GM19193 (cell line): ENCODE data around the gene MAPK4.

Experiments
- POLR2A ChIP-seq: IDR thresholded peaks from 4 replicates; pipeline ENCODE4 v1.6.1; 2011; ENCODE audit not compliant: insufficient read depth, insufficient read length; ENCODE audit errors: extremely low read depth

Gene MAPK4

DNA sequence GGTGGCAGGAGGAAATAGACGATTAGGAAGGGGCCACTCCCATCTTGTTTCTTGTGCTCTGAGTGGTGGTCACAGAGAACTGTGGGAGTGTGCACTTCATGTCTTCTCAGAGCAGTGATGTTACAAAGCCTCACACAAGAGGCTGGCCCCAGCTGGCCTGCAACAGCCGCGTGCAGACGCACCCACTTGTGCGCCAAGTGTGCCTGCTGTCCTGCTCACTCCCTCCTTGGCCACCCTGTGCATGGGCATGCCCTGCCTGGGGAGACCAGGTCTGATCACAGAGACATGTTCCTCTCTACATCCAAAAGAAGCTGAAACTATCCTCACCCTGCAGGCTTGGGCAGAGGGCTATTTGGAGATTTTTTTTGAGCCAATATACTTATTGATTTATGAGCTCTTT, 151.5 kb downstream of the MAPK4 start:
- TF ChIP-seq POLR2A = no peak

DNA sequence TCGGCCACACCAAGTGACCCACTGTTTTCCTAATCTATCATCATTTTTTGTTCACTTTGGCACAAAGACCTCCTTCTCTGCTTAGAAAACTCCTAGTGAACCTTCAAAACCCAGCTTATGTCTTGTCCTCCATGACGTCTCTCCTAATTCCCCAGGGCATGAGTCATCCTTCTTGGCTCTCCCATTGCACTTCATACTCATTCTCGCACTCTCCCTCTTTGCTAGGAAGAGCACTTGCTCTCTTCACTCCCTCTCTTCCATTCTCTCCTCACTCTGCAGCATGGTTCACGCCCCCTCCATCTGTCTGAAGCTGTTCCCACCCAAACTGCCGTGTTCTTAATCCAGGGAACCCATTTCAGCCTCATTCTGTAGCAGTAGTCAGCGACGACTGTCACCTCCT, 156.0 kb downstream of the MAPK4 start:
- TF ChIP-seq POLR2A = no peak

- no peak for TF ChIP-seq POLR2A
Measured at GRCh38 chr18:50716902-50717301, 157.0 kb downstream of the MAPK4 start.

GRCh38 chr18:50717563-50717962, 157.7 kb downstream of the MAPK4 start:
- TF ChIP-seq POLR2A = no peak

- no peak for TF ChIP-seq POLR2A
Measured at GRCh38 chr18:50719471-50720324, 159.8 kb downstream of the MAPK4 start.

DNA sequence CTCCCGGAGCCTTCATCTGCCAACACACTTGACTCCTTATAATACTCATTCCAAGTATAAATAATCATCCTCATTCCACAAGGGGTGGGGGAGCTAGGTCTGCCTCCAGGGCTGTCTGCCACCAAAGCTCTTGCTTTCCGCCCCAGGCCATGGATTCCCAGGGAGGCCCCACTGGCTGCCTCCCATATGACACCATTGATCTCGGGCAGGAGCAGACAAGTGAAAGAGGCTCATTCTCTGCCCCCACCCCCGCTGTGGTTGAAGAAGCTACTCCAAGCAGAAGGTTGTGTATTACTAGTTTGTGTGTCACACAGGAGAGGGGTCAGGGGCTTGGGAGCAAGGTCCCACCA, 160.4 kb downstream of the MAPK4 start:
- TF ChIP-seq POLR2A = no peak

GRCh38 chr18:50721006-50721405, 161.1 kb downstream of the MAPK4 start:
- TF ChIP-seq POLR2A = no peak

DNA sequence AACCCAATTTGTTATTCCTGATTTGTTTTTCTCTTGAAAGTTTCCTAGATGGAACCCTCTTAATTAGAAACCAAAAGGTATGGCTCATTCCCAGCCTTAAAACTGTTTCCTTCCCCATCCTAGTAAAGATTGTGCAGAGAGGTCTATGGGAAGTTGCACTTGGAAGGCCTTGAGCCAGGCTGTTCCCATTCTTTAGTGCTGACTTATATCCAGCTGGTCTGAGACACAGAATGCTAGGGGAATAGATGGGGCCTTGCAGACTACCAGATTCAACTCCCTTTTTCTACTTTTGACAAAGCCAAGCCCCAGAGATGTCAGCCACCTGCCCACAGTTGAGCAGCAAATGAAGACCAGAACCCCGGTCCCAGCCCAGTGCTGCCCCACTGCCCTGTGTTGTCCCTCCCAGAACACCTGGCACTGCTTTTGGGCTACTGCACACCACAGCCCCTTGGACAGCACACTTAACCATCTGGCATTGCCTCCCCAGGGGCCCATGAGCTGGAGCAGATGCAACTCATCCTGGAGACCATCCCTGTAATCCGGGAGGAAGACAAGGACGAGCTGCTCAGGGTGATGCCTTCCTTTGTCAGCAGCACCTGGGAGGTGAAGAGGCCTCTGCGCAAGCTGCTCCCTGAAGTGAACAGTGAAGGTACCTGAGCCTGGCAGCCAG, 161.7 kb downstream of the MAPK4 start:
- no peak for TF ChIP-seq POLR2A

DNA sequence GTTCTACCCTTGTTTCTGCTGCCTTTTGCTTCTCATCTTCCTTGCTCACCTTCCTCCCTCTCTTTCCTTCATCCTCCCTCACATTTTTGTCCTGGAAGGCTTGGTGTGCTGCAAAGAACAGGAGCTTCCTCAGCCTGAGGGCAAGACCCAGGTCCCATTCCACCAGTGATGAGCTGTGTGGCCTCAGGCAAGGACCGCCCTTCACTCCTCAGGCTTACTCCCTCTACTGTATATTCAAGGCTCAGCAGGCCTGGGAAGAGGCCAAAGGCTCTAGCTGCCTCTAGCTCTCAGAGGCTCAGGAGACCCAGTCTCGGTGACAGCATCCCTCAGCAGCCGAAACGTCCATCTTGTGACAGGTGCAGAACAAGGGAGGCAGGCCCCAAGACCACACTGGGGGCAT, 162.4 kb downstream of the MAPK4 start:
- TF ChIP-seq POLR2A = no peak

DNA sequence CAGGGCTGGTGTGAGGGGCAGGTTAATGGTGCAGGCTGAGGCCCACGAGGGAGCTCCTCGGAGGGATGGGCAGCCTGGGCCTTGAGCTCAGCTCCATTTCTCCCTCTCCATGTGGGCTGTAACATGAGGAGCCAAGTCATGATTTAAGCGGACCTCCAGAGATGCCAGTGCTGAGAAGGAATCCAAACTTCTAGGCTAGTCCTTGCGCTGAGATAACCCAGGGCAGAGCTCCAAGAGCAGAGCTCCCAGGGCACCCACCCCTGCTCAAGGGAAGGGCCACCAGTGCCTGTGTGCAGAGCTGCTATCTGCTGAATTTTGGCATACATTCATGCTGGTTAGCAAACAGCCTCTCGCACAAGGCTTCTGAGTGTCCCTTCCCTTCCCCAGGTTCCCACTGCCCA, 164.9 kb downstream of the MAPK4 start:
- TF ChIP-seq POLR2A = no peak

DNA sequence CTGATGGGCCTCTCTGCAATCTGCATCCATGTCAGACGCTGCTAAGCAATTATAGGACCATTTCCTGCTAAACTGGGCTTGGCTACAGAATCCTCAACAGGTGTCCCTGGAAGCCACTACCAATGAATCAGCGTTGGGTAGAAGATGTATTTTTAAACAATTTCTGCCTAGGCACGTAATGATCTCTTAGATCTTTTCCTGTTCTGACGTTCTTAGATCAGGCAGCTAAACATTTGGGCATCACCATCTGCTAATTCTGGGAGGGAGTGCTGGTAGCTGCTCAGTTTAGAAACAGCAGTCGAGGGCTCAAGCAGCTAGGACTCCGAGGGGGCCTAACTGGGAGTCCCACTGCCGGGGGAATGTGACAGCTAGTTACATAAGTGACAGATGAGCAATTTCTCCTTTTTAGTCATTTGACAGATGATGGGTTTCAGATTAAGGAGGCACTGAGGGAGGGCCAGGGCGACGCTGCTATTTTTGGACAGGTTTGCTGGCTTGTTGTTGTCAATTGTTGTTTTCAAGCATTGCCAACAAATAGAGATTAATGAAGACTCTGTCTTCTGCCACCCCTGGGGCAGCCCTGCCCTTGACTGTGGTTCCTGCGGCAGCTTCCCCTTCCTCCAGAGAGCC, 167.2 kb downstream of the MAPK4 start:
- TF ChIP-seq POLR2A = no peak

DNA sequence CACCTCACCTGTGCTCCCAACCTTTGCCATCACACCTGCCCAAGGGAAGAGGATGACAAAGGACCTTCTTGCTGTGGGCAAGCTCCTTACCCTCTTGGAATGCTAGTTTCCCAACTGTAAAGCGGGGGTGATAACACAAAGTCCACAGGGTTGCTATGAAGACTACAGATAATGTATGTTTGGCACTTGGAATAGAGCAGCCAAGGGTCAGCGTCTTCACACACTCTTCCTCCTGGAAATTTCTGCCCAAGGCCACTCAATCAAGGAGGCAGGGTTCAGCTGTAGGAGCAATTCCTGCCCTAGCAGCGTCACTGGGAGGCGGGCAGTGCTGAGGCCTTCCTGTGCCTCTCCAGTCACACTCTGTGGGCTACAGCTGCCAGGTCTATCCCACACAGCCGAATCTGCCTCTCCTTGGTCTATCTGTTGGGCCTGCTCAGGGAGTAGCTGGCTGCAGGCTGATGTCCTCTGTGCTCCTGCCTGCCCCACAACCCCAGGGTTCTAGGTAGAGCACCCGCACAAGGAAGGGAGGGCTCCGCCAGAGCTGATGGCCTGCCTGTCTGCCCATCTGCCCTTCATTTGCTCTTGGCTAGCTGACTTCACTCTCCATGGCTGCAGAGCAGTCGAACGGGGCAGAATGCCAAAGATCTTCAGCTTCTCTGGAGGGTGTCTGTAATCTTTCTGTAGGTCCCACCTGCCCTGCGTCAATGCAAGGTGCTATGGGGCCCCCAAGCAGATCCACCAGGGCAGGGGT, 168.0 kb downstream of the MAPK4 start:
- TF ChIP-seq POLR2A = no peak

GRCh38 chr18:50729376-50729775, 169.5 kb downstream of the MAPK4 start:
- TF ChIP-seq POLR2A = no peak

DNA sequence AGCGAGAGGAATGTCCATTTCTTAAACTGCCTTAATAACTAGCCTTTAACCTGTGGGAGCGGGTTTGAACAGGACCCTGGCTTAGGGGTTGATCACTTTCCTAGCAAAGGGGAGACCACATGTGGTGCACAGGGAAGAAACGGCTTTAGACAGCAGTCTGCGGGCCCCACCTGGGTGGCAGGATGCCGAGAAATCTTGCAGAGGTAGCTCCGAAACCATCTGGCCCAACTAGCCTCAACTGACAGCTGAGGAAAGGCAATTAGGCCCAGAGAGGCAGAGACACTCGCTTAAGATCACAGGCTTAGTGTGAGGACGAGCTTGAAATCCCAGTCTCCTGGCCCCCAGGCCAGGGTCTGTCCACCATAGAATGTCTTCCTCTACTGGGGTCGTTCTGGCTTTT, 170.1 kb downstream of the MAPK4 start:
- no peak for TF ChIP-seq POLR2A

DNA sequence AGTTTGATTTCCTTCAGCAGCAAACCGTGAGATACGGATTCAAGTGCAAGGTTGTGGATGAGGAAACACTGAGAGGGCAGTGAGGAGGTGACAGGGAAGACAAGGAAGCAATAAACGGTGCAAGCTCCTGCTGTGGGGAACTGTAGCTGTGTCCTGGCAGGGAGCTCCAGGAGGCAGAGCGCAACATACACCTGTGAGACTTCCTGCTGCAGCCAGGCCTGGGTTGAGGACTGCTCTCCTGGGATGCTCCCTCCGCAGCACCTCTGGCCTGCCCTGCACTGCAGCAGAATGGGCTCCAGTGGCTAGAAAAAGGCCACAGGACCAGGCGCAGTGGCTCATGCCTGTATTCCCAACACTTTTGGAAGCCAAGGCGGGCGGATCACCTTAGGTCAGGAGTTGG, 174.5 kb downstream of the MAPK4 start:
- TF ChIP-seq POLR2A = no peak
